GM19463 (cell line): ENCODE data around the gene ZFP91.

ENCODE experiments used
- ATAC-seq: cut with Tn5 transposase; IDR thresholded peaks from one replicate; pipeline ENCODE4 v1.9.1; 2021; ENCODE audit warnings: mild to moderate bottlenecking, moderate library complexity; ENCODE audit not compliant: unreplicated experiment

The ZFP91 gene

GRCh38 chr11:58628446-58628845, 49.6 kb downstream of the ZFP91 start:
- ATAC-seq: no peak

DNA sequence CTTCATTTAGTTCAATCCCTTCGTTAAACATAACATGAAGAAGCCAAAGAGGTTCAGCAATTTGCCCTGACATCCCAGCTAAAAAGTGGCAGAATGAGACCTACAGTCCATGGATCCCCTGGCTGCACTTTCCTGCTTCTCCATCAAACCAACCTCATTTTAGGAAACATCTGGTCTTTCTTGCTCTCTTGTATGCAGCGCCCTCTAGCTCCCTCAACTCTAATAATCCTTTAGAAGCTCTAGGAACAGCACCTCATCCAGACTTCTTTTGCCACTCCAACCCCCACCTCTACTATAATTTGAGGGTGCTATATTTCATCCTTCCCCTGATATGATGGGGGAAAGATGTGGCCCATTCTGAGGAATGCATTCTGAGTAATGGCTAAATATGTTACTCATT, 51.0 kb downstream of the ZFP91 start:
- ATAC-seq: no peak

- no peak for ATAC-seq
Observed at GRCh38 chr11:58631378-58631777, 52.5 kb downstream of the ZFP91 start.

- ATAC-seq: no peak
Observed at GRCh38 chr11:58632510-58632909, 53.6 kb downstream of the ZFP91 start.

DNA sequence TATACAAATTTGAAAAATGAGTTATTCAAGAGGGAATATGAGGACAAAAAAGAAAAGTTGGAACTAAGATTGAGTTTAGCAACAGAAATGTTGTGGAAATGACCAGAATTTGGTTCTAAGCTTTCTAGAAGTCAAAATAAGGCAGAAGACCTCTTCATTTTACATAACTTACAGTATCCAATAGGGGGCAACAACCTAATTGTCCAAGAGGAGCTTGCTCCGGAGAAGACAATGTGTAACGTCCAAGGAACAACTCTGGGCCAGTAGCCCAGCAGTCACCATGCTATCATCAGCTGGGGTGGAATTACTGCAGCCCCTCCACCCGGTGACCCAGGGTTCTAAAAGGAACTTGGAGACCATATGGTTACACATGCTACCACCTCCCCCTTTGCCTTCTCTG, 57.7 kb downstream of the ZFP91 start:
- ATAC-seq: no peak

GRCh38 chr11:58637371-58637770, 58.5 kb downstream of the ZFP91 start:
- ATAC-seq: no peak

GRCh38 chr11:58639103-58639502, 60.2 kb downstream of the ZFP91 start:
- ATAC-seq: no peak

DNA sequence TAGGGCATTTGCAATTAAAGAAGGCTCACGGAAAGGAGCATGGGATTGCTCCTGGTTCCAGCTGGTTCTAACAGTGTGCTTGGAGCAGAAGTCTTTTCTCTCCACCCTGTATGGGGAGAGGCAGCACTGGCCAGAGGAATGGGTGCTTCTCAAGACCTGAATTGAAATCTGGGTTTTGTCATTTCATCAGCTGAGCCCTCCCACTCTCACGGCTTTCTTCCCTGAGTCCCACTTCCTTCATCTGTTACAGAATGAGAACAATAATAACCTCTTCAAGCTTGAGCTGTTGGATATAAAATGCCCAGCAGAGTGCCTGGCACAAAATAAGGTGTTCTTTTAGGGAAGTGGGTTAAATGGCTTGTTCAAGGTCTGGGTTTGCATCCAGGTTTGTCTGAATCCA, 60.8 kb downstream of the ZFP91 start:
- ATAC-seq: no peak

- no peak for ATAC-seq
Observed at GRCh38 chr11:58640386-58641023, 61.6 kb downstream of the ZFP91 start.

DNA sequence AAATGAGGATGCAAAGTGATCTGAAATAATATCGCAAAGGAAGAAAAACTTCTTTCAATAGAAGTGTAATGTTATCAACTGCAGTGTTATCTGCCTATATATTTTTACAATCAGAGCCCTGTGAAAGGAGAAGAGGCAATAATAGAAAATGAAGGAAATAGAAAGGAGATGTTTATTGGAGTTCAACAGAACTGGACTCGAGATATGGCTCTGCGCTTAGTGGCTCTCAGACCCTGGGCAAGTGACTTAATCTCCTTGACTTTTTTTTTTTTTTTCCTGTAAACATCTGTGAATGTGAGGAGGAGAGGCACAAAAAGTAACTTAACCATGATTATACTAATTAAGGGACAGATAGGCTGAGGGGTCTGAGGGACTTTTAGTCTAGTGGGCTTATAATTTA, 62.5 kb downstream of the ZFP91 start:
- no peak for ATAC-seq

- ATAC-seq: no peak
Observed at GRCh38 chr11:58641803-58642581, 63.1 kb downstream of the ZFP91 start.

GRCh38 chr11:58645854-58646253, 67.0 kb downstream of the ZFP91 start:
- ATAC-seq: no peak

DNA sequence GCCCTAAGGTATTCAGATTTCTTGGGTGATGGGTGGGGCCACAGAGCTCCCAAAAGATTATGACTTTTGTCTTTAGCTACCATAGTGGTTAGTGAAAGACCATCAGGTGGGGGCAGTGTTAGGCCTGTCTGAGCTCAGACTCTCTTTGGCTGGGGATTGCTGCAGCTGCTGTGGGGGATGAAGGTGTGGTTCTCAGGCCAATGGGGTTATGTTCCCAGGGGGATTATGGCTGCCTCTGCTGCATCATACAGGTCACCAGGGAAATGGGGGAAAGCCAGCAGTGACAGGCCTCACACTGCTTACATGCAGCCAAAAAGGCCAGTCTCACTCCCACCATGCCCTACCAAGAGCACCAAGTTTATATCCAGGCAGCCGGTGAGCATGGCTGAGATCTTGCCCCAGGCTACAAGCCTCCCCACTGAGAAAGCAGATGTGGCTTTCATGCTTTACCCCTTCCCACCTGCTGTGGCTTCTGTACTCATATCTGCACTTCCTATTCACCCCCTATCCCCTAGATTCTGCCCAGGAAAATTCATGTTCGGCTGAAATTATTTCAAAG, 68.4 kb downstream of the ZFP91 start:
- peak; percentile 86 for ATAC-seq

DNA sequence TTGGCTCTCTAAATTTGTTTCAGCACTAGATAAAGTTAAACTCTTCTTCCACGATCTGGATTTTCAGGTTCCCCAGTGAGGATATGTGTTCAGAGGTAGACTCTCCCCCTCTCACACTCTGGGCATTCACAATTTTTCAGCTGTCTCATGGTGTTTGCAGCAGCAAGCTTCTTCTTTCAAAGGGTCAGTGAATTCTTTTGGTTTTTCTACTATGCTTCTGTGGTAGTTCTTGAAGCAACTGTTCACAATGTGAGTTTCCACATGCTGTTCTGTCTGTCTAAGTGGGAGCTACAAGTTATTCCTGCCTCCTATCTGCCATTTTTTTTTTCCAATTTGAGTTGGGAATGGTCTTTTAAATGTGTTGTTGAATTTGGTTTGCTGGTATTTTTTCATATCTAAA, 69.0 kb downstream of the ZFP91 start:
- ATAC-seq: no peak

- no peak for ATAC-seq
Observed at GRCh38 chr11:58649623-58650022, 70.8 kb downstream of the ZFP91 start.

DNA sequence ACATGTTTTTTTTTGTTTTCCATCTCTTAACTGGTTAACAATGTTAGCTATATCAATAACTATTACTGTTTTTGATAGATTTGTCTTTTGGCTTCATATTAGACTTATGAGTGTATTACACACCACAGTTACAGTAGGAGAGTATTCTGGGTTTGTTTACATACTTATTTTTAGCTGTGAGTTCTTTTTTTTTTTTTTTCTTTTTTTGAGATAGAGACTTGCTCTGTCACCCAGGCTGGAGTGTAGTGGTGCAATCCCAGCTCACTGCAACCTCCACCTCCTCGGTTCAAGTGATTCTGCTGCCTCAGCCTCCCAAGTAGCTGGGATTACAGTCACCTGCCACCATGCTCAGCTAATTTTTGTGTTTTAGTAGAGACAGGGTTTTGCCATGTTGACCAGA, 71.6 kb downstream of the ZFP91 start:
- no peak for ATAC-seq

DNA sequence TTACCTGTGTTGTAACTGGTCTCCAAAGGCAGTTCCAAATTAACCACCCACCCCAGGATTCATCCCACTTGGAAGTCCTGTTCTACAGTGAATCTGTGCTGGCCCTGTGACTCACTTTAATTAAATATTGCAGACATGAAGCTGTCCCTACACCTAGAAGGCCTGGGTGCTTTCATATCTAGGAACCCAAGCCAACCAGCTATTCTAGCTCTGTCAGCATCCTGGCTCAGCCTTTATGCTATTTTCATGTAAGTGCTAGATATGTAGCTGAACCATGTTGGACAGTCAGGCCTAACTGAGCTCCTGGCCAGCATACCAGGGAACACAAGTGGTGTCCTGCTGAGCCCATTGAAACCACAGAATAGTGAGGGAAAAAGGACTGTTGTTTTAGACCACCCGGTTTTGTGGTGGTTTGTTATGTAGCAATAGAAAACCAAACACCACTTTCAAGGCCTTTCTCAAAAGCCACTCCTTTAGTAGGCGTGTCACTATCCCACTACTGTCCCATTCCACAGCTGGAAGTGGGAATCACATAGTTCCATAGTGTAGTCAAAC, 73.9 kb downstream of the ZFP91 start:
- no peak for ATAC-seq

GRCh38 chr11:58654079-58654907, 75.4 kb downstream of the ZFP91 start:
- ATAC-seq: peak; percentile 89

GRCh38 chr11:58654908-58655296, 76.0 kb downstream of the ZFP91 start:
- peak; percentile 41 for ATAC-seq

DNA sequence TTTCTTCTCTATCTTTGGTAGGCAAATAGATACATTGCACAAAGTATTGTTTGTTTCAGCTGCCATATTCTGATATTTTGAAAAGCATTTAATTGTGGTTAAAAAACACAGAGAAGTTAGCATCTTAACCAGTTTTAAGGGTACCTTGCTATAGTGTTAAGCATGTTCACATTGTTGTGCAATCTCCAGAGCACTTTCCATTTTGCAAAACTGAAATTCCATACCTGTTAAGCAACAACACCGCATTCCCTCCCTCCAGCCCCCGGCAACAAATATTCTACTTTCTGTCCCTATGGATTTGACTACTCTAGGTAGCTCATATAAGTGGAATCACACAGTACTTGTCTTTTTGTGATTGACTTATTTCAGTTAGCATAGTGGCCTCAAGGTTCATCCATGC, 77.5 kb downstream of the ZFP91 start:
- ATAC-seq: no peak

DNA sequence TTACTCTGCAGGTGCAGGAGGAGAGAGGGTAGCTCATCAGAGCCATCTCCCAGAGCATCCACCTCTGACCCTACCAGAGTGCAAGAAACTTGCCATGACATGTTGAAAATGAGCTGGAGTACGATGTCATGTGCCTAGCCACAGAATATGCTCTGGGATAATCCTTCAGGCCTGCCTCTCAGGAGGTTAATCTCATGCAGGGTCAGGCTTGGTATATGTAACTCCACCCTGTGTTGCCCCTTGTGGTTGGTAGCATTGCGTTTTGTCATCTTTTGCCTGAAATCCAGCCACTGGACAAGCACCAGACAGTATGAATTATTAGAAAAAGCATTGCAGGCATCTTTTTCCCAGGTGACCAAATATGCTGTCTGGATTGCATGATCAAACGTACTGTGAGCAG, 79.8 kb downstream of the ZFP91 start:
- no peak for ATAC-seq
